ENCODE results near the gene RAET1E. TPM values are rescaled to one million over a fixed set of nuclear protein-coding genes. Genes with fewer than 3 reads are reported as not detected.
"Not testable (repeated sequence)": the region's sequence is repeated elsewhere in the genome, so short reads cannot be mapped to it uniquely, and the experiment has no call there.

The RAET1E gene
- total RNA-seq, 1 donor, result 0.36 TPM

GRCh38 chr6:149917679-149918078 lies 19.8 kb upstream of the RAET1E start:
- Histone ChIP-seq H2AFZ (ENCODE audit: low read length) (no peak overlapping the region), H3K27ac (ENCODE audit: low read depth, low read length) (no peak overlapping the region), H3K36me3 (ENCODE audit: insufficient read depth, low read length) (no peaks in the 10 kb centered on the region), H4K20me1 (ENCODE audit: insufficient read depth, low read length) (no peaks in the 10 kb centered on the region), H3K27me3 (ENCODE audit: insufficient read depth, low read length) (no peaks in the 10 kb centered on the region), H3K4me2 (ENCODE audit: insufficient read depth, low read length) (no peak overlapping the region), H3K4me3 (ENCODE audit: insufficient read depth, low read length) (no peak overlapping the region), H3K9me3 (ENCODE audit: low read depth, low read length) (no peaks in the 10 kb centered on the region), H3K79me2 (ENCODE audit: insufficient read depth, low read length) (no peaks in the 10 kb centered on the region), H3K4me1 (ENCODE audit: insufficient read depth, low read length) (no peaks in the 10 kb centered on the region)
- no peak for TF ChIP-seq CTCF (IDR thresholded peaks at IDR 0.05; ENCODE audit: extremely low read depth, low read depth, low read length)
- no peak for DNase-seq (ENCODE audit: insufficient read length, low spot score, missing footprints)

- H3K27ac ChIP-seq (ENCODE audit: low read depth, low read length), result no peak overlapping the region
- H3K9me3 ChIP-seq (ENCODE audit: low read depth, low read length), result no peaks in the 10 kb centered on the region
- no peak overlapping the region for H3K4me3 ChIP-seq (ENCODE audit: insufficient read depth, low read length)
- H4K20me1 ChIP-seq (ENCODE audit: insufficient read depth, low read length), result no peaks in the 10 kb centered on the region
- DNase-seq (ENCODE audit: insufficient read length, low spot score, missing footprints), result no peak
- TF ChIP-seq CTCF (IDR thresholded peaks at IDR 0.05; ENCODE audit: extremely low read depth, low read depth, low read length), result no peak
- no peaks in the 10 kb centered on the region for H3K4me1 ChIP-seq (ENCODE audit: insufficient read depth, low read length)
- H3K4me2 ChIP-seq (ENCODE audit: insufficient read depth, low read length), result no peak overlapping the region
- no peak overlapping the region for H2AFZ ChIP-seq (ENCODE audit: low read length)
- H3K36me3 ChIP-seq (ENCODE audit: insufficient read depth, low read length), result no peaks in the 10 kb centered on the region
- no peaks in the 10 kb centered on the region for H3K79me2 ChIP-seq (ENCODE audit: insufficient read depth, low read length)
- no peaks in the 10 kb centered on the region for H3K27me3 ChIP-seq (ENCODE audit: insufficient read depth, low read length)
These were observed 18.3 kb upstream of the RAET1E start for GRCh38 chr6:149915970-149916865.

- Histone ChIP-seq H2AFZ (ENCODE audit: low read length) (no peak overlapping the region), H3K9me3 (ENCODE audit: low read depth, low read length) (no peaks in the 10 kb centered on the region), H3K4me2 (ENCODE audit: insufficient read depth, low read length) (no peak overlapping the region), H4K20me1 (ENCODE audit: insufficient read depth, low read length) (no peaks in the 10 kb centered on the region), H3K36me3 (ENCODE audit: insufficient read depth, low read length) (no peaks in the 10 kb centered on the region), H3K79me2 (ENCODE audit: insufficient read depth, low read length) (no peaks in the 10 kb centered on the region), H3K27ac (ENCODE audit: low read depth, low read length) (no peak overlapping the region), H3K27me3 (ENCODE audit: insufficient read depth, low read length) (no peaks in the 10 kb centered on the region), H3K4me1 (ENCODE audit: insufficient read depth, low read length) (no peaks in the 10 kb centered on the region), H3K4me3 (ENCODE audit: insufficient read depth, low read length) (no peak overlapping the region)
- no peak for DNase-seq (ENCODE audit: insufficient read length, low spot score, missing footprints)
- no peak for TF ChIP-seq CTCF (IDR thresholded peaks at IDR 0.05; ENCODE audit: extremely low read depth, low read depth, low read length)
These were observed 15.8 kb upstream of the RAET1E start for GRCh38 chr6:149913540-149914240.

- H3K4me3 ChIP-seq (ENCODE audit: insufficient read depth, low read length), result no peak overlapping the region
- H3K4me2 ChIP-seq (ENCODE audit: insufficient read depth, low read length), result no peak overlapping the region
- H3K79me2 ChIP-seq (ENCODE audit: insufficient read depth, low read length), result no peaks in the 10 kb centered on the region
- H3K4me1 ChIP-seq (ENCODE audit: insufficient read depth, low read length), result no peaks in the 10 kb centered on the region
- no peaks in the 10 kb centered on the region for H3K27me3 ChIP-seq (ENCODE audit: insufficient read depth, low read length)
- H3K36me3 ChIP-seq (ENCODE audit: insufficient read depth, low read length), result no peaks in the 10 kb centered on the region
- no peaks in the 10 kb centered on the region for H4K20me1 ChIP-seq (ENCODE audit: insufficient read depth, low read length)
- H2AFZ ChIP-seq (ENCODE audit: low read length), result no peak overlapping the region
- H3K9me3 ChIP-seq (ENCODE audit: low read depth, low read length), result no peaks in the 10 kb centered on the region
- H3K27ac ChIP-seq (ENCODE audit: low read depth, low read length), result no peak overlapping the region
- no peak for DNase-seq (ENCODE audit: insufficient read length, low spot score, missing footprints)
- no peak for TF ChIP-seq CTCF (IDR thresholded peaks at IDR 0.05; ENCODE audit: extremely low read depth, low read depth, low read length)
These were observed 15.2 kb upstream of the RAET1E start for GRCh38 chr6:149913085-149913484.

GRCh38 chr6:149912680-149913079 lies 14.8 kb upstream of the RAET1E start:
- H3K4me2 ChIP-seq (ENCODE audit: insufficient read depth, low read length); DNase-seq (ENCODE audit: insufficient read length, low spot score, missing footprints); H4K20me1 ChIP-seq (ENCODE audit: insufficient read depth, low read length); H2AFZ ChIP-seq (ENCODE audit: low read length); H3K27ac ChIP-seq (ENCODE audit: low read depth, low read length); H3K79me2 ChIP-seq (ENCODE audit: insufficient read depth, low read length); H3K27me3 ChIP-seq (ENCODE audit: insufficient read depth, low read length); H3K4me1 ChIP-seq (ENCODE audit: insufficient read depth, low read length); H3K4me3 ChIP-seq (ENCODE audit: insufficient read depth, low read length); H3K36me3 ChIP-seq (ENCODE audit: insufficient read depth, low read length); H3K9me3 ChIP-seq (ENCODE audit: low read depth, low read length): not testable (repeated sequence)
